PC-9 (cell line): ENCODE data around the gene IRF5. TPM values are rescaled to one million over a fixed set of nuclear protein-coding genes. Genes with fewer than 3 reads are reported as not detected.

Experiments
- BruUV-seq: library from RNA; stranded (reverse); fragments of 400-500 nt; replicated peaks from 2 replicates; lab custom pipeline; 2021; lab: Mats Ljungman, UMichigan
- CTCF ChIA-PET: fragments of 300-600 bp; sonication (Branson Sonifier 250); formaldehyde crosslinking; loops from one replicate; lab custom pipeline; 2022; ENCODE audit warnings: antibody characterized with exemption; lab: Charles Lee
- POLR2A ChIA-PET: fragments of 300-600 bp; sonication (Branson Sonifier 250); formaldehyde crosslinking; loops from one replicate; lab custom pipeline; 2022; ENCODE audit warnings: antibody characterized with exemption; ENCODE audit not compliant: unreplicated experiment; lab: Charles Lee
- DNase-seq, 2 experiments: peaks; one replicate each; pipeline versions ENCODE4 v3.0.0 to v3.0.0-alpha.2; 2015 to 2022; ENCODE audit warnings: mixed read lengths in 1 of 2
- H2AFZ ChIP-seq: fragments of 200-600 bp; sonication (generic); 2 replicates; pipeline ENCODE4 v1.8.1; 2017; ENCODE audit warnings: antibody characterized with exemption
- H3F3A ChIP-seq: fragments of 200-600 bp; sonication (generic); 2 replicates; pipeline ENCODE4 v1.8.1; 2017; ENCODE audit warnings: antibody characterized with exemption, mild to moderate bottlenecking, low read depth; ENCODE audit not compliant: insufficient read depth
- H3K27ac ChIP-seq: fragments of 200-600 bp; sonication (generic); 2 replicates; pipeline ENCODE4 v1.6.1; 2016; ENCODE audit warnings: mixed run types
- H3K27me3 ChIP-seq: fragments of 200-600 bp; sonication (generic); 2 replicates; pipeline ENCODE4 v1.6.1; 2016; ENCODE audit warnings: low read depth, mixed run types; ENCODE audit not compliant: insufficient read depth
- H3K36me3 ChIP-seq: fragments of 200-600 bp; sonication (generic); 2 replicates; pipeline ENCODE4 v1.6.1; 2016; ENCODE audit warnings: low read depth, mixed run types
- H3K4me1 ChIP-seq: fragments of 200-600 bp; sonication (generic); replicated peaks from 2 replicates; pipeline ENCODE4 v1.6.1; 2016; ENCODE audit warnings: mixed run types; ENCODE audit not compliant: insufficient read depth
- H3K4me2 ChIP-seq: fragments of 200-600 bp; sonication (generic); 2 replicates; pipeline ENCODE4 v1.6.1; 2017; ENCODE audit warnings: mixed run types
- H3K4me3 ChIP-seq: fragments of 200-600 bp; sonication (generic); 2 replicates; pipeline ENCODE4 v1.6.1; 2016; ENCODE audit warnings: mixed run types
- H3K79me2 ChIP-seq: fragments of 200-600 bp; sonication (generic); 2 replicates; pipeline ENCODE4 v1.6.1; 2017; ENCODE audit warnings: low read depth, mixed run types
- H3K9me2 ChIP-seq: fragments of 200-600 bp; sonication (generic); 2 replicates; pipeline ENCODE4 v1.8.1; 2017; ENCODE audit warnings: mild to moderate bottlenecking; ENCODE audit not compliant: insufficient read depth
- H3K9me3 ChIP-seq: fragments of 200-600 bp; sonication (generic); 2 replicates; pipeline ENCODE4 v1.8.1; 2016; ENCODE audit warnings: low read depth; ENCODE audit not compliant: insufficient read depth
- H4K20me1 ChIP-seq: fragments of 200-600 bp; sonication (generic); 2 replicates; pipeline ENCODE4 v1.8.1; 2017; ENCODE audit not compliant: insufficient read depth
- EZH2 ChIP-seq: fragments of 200-600 bp; sonication (generic); IDR thresholded peaks from 2 replicates; pipeline ENCODE4 v1.8.0; 2017; ENCODE audit warnings: antibody characterized with exemption, low read depth
- intact Hi-C: fragments of 100-400 bp; cut with micrococcal nuclease; formaldehyde crosslinking; loops from one replicate; pipeline ENCODE4 v1.10.0; 2022; ENCODE audit not compliant: unreplicated experiment
- total RNA-seq: library from RNA; stranded (reverse); gene quantifications from 2 replicates; pipeline ENCODE4 v1.2.3, GENCODE V29; 2021
- TF ChIP-seq, protein P1 (sequence below): fragments of 200-600 bp; sonication (generic); conservative IDR thresholded peaks from 2 replicates; pipeline ENCODE4 v1.6.1; 2017; ENCODE audit warnings: mixed run types, antibody characterized with exemption, mild to moderate bottlenecking, moderate library complexity

The IRF5 gene
- total RNA-seq, 1 experiment from 2014 or later: 3.4 TPM

DNA sequence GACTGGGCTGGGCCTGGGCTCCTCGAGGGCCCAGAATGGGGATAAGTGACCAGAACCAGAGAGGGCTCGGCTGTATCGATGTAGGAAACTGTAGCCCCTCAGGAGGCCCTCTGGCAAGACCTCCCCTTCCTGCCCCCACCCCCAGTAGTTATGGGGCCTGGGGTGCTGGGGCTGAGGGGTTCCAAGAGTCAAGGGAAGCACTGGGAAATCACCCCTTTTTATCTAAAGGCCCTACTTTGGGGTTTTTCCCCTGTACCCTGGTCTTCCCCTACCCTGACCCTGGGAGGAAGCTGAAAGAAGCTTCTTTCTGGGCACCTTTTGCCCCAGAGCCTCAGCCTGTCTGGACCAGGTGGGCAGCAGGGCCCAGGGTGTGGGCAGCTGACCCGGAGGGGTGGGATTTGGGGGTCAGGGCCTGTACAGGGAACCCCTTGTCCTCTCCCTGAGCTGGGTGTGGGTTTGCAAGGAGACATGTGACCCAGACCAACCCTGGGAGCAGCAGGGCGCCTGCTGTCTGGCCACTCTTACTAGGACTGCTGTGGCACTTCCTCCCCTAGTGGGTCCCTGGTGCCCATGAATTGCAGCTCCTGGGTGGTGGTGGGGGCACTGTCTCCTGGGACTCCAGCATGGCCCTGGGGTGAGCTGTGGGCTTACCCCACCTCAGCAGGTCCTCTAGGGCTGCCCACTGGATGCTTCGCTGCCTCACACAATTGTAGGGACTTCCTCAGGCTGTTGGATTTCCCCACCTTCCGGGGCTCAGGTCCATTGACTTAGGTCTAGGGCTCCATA is 1.5 kb downstream of the IRF5 start:
- Histone ChIP-seq H3K4me2 (no peak overlapping the region), H3F3A (0 out of 2 replicates have a peak, but pooled peaks cover 5% of the 10 kb centered on the region), H3K27ac (no peak overlapping the region), H3K4me1 (no peaks in the 10 kb centered on the region), H4K20me1 (no peaks in the 10 kb centered on the region), H3K79me2 (no peaks in the 10 kb centered on the region), H3K9me3 (no peaks in the 10 kb centered on the region), H2AFZ (no peak overlapping the region), H3K9me2 (no peaks in the 10 kb centered on the region), H3K27me3 (peaks cover 13% of the 10 kb centered on the region), H3K4me3 (no peak overlapping the region), H3K36me3 (no peaks in the 10 kb centered on the region)
- no peak for TF ChIP-seq EZH2
- TF ChIP-seq, protein P1, sequence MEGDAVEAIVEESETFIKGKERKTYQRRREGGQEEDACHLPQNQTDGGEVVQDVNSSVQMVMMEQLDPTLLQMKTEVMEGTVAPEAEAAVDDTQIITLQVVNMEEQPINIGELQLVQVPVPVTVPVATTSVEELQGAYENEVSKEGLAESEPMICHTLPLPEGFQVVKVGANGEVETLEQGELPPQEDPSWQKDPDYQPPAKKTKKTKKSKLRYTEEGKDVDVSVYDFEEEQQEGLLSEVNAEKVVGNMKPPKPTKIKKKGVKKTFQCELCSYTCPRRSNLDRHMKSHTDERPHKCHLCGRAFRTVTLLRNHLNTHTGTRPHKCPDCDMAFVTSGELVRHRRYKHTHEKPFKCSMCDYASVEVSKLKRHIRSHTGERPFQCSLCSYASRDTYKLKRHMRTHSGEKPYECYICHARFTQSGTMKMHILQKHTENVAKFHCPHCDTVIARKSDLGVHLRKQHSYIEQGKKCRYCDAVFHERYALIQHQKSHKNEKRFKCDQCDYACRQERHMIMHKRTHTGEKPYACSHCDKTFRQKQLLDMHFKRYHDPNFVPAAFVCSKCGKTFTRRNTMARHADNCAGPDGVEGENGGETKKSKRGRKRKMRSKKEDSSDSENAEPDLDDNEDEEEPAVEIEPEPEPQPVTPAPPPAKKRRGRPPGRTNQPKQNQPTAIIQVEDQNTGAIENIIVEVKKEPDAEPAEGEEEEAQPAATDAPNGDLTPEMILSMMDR: no peak
- intact Hi-C loops: no loop called here
- no TSS peak for BruUV-seq
- ChIA-PET CTCF (interaction anchor here (1.2 kb wide), 1 partner anchor 10 kb away, joined by 3 read pairs; no protein-coding TSS in a partner anchor), POLR2A (no interaction called here)
- no peak for DNase-seq

DNA sequence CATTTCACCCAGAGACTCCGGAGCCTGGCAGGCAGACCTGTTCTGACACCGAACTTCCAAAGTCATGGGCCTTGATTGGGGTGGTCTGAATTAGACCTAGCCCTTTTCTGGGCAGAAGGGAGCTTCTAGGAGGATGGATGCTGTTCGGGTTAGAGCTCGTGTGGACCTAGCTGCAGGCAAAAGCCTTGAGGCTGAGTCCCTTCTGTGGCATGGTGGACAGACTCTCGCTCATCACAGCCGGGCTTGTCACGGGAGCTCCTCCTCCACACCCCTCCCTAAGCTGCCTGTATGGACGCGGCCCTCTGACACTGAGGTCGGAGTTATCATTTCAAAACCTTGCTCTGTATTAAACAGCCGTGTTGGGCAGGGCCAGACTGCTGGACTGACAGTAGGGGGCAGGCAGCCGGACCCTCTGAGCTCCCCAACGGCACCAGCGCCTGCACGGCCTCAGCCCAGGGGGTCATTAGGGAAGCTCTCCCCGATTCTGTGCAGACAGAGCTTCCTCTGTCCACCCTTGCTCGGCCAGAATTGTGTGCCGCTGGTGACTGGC is 2.2 kb downstream of the IRF5 start:
- no peak for DNase-seq
- BruUV-seq: no TSS peak
- Histone ChIP-seq H3K79me2 (no peaks in the 10 kb centered on the region), H3K27ac (no peak overlapping the region), H3K4me1 (no peaks in the 10 kb centered on the region), H2AFZ (no peak overlapping the region), H3F3A (0 out of 2 replicates have a peak, but pooled peaks cover 5% of the 10 kb centered on the region), H4K20me1 (no peaks in the 10 kb centered on the region), H3K9me2 (no peaks in the 10 kb centered on the region), H3K27me3 (peaks cover 13% of the 10 kb centered on the region), H3K36me3 (no peaks in the 10 kb centered on the region), H3K4me2 (no peak overlapping the region), H3K4me3 (no peak overlapping the region), H3K9me3 (no peaks in the 10 kb centered on the region)
- no peak for TF ChIP-seq EZH2
- TF ChIP-seq, protein P1: no peak
- CTCF ChIA-PET: interaction anchor here (1.2 kb wide), 1 partner anchor 9 kb away, joined by 3 read pairs; no protein-coding TSS in a partner anchor
- intact Hi-C loops: no loop called here
- POLR2A ChIA-PET: no interaction called here

DNA sequence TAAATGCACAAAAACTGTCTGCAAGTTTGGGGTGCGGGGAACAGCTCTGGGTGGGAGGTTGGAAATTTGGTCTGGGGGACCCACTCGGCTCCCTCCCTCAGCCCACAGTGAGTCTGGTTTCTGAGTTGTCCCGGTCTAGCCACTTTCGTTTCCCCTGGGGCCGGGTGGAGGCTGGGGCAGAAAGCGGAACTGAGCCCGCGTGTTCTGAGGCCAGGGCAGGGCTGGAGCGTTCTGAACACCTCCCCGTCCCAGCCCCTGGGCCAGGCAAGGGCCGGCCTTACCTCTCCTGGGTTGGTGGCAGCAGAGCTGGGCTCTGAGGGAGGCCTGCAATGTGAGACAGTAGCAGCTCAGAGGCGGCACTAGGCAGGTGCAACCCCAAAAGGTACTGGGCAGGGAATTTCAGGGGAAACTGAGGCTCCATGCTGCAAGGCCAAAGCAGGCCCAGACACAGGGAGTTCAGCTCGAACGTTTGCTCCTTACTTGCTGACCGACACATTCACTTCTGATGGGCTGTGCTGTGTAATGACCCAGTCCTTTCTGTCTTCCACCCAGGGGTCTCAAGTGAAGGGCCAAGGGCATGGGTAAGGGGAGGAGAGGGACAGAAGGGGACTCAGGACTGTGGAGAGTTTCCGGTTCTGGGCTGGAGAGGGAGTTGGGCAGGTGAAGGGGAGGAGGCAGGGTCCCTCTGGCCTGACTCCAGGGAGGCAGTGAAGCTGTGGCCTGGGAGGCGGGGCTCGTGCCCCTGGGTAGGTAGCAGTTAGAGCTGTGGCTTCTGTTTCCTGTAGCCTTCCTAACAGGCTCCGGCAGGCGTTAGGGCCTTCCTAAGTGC is 3.0 kb downstream of the IRF5 start:
- Histone ChIP-seq H3K9me3 (no peaks in the 10 kb centered on the region), H3F3A (0 out of 2 replicates have a peak, but pooled peaks cover 5% of the 10 kb centered on the region), H3K27me3 (peaks cover 13% of the 10 kb centered on the region), H2AFZ (no peak overlapping the region), H3K36me3 (no peaks in the 10 kb centered on the region), H3K79me2 (no peaks in the 10 kb centered on the region), H3K27ac (no peak overlapping the region), H3K4me1 (no peaks in the 10 kb centered on the region), H4K20me1 (no peaks in the 10 kb centered on the region), H3K9me2 (no peaks in the 10 kb centered on the region), H3K4me2 (no peak overlapping the region), H3K4me3 (no peak overlapping the region)
- TF ChIP-seq, protein P1: no peak
- ChIA-PET POLR2A (no interaction called here), CTCF (no interaction called here)
- DNase-seq: no peak
- BruUV-seq: no TSS peak
- intact Hi-C loops: no loop called here
